GM12865 (cell line): ENCODE results near the gene EGR4.

Experiments used
- DNase-seq: peaks from one replicate; pipeline ENCODE4 v3.0.0; 2010; ENCODE audit warnings: low read depth
- H3K4me3 ChIP-seq: 2 replicates; pipeline ENCODE4 v1.5.1; 2011; ENCODE audit warnings: mild to moderate bottlenecking, low read depth, low read length, control low read depth
- TF ChIP-seq, protein P1 (sequence below): IDR thresholded peaks from 2 replicates; pipeline ENCODE4 v1.5.1; 2011; ENCODE audit warnings: low read length, control low read depth, low read depth, inconsistent platforms; ENCODE audit not compliant: insufficient read depth; ENCODE audit errors: missing control alignments

Gene EGR4

DNA sequence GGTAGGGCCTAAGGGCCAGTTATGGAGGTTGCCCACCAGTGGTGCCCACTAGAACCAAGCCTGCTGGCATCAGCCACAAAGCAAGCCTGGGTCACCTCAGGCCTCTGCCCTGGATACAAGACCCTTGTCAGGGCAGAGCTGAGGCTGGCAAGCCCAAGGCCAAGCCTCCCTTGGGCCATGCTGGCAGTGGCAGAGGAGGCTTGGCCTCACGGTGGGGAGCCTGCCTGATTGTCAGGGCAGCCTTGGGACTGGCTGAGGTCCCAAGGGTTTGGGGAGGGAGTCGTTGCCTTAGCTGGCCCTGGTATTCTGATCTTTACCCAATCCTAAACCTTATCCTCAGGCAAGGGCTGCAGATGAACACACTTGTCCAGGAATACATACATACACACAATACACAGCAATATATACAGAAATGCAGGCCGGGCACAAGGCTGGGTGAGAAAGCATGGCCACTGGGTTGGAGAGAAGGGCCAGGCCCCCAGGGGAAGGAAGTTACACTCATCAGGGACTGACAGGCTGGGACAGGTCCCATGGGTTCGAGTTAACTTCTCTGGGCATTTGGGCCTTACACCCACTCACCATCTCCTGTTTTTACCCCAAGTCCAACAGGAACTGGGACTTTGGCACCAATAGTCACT lies 38.2 kb downstream of the EGR4 start:
- no peak overlapping the region for H3K4me3 ChIP-seq
- TF ChIP-seq, protein P1, sequence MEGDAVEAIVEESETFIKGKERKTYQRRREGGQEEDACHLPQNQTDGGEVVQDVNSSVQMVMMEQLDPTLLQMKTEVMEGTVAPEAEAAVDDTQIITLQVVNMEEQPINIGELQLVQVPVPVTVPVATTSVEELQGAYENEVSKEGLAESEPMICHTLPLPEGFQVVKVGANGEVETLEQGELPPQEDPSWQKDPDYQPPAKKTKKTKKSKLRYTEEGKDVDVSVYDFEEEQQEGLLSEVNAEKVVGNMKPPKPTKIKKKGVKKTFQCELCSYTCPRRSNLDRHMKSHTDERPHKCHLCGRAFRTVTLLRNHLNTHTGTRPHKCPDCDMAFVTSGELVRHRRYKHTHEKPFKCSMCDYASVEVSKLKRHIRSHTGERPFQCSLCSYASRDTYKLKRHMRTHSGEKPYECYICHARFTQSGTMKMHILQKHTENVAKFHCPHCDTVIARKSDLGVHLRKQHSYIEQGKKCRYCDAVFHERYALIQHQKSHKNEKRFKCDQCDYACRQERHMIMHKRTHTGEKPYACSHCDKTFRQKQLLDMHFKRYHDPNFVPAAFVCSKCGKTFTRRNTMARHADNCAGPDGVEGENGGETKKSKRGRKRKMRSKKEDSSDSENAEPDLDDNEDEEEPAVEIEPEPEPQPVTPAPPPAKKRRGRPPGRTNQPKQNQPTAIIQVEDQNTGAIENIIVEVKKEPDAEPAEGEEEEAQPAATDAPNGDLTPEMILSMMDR: no peak
- DNase-seq: no peak

DNA sequence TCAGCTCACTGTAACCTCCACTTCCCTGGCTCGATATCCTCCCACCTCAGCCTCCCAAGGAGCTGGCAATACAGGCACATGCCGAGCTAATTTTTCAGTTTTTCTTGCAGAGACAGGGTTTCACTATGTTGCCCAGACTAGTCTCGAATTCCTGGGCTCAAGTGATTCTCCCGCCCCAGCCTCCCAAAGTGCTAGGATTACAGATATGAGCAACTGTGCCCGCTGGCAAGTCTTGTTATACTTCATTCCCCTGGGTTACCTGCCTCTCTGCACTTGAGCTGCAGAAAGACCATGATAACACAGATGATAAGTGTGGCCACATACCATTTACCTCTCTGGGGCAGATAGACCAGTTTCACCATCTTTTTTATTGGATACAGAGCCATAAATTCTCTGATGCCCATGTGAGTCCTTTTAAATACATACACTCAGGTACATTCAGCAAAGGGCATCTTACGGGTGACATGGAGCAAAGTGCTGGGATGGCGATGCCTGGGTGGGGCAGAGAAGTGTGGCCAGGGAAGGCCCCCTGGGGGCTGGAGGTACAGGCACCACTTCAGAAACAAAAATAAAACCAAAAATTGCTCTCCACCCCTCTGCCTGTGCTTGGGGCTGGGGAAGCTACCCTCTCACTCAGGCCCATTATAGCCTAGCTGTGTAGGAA lies 38.9 kb downstream of the EGR4 start:
- TF ChIP-seq, protein P1: no peak
- DNase-seq: no peak

DNA sequence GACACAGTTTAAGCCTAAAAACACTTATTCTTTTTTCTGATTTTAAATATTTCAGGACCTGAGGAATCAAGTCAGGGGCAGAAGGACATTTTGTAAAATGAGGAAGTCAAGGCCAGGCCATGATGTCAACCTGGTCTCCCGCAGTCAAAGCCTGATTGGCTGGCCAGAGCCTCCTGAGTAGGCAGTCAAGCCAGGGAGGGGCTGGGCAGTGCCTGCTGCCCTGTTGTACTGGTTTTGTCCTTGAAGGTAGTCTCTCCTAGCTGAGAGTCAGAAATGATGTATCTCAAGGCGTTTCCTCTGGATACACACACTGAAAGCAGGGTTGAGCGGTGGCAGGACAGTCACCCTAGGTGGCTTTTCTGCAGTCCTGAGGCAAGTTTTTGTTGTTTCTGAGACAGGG lies 39.4 kb downstream of the EGR4 start:
- TF ChIP-seq, protein P1: no peak
- no peak for DNase-seq
- no peak overlapping the region for H3K4me3 ChIP-seq

More for the DNA sequence above, 38.9 kb downstream of the EGR4 start:
- no peak overlapping the region for H3K4me3 ChIP-seq

DNA sequence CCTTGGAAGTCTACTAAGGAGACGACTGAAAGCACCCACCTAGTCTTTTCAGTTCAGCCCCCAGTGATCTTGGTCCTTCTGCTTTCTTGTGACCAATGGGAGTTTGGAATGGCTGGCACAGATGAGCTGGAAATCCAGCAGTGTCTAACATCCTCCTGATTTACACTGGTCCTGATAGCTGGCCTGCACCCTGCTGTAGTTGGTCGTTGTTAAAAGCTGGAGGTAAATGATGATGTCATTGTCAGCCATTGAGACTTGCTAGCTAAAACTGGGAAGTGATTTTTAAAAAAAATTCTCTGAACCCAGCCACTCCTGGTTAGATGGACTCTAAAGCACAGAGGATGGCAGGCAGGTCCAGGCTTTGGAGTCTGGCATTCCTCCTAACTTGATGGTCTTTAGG lies 39.9 kb downstream of the EGR4 start:
- TF ChIP-seq, protein P1: no peak
- H3K4me3 ChIP-seq: no peak overlapping the region
- DNase-seq: no peak

DNA sequence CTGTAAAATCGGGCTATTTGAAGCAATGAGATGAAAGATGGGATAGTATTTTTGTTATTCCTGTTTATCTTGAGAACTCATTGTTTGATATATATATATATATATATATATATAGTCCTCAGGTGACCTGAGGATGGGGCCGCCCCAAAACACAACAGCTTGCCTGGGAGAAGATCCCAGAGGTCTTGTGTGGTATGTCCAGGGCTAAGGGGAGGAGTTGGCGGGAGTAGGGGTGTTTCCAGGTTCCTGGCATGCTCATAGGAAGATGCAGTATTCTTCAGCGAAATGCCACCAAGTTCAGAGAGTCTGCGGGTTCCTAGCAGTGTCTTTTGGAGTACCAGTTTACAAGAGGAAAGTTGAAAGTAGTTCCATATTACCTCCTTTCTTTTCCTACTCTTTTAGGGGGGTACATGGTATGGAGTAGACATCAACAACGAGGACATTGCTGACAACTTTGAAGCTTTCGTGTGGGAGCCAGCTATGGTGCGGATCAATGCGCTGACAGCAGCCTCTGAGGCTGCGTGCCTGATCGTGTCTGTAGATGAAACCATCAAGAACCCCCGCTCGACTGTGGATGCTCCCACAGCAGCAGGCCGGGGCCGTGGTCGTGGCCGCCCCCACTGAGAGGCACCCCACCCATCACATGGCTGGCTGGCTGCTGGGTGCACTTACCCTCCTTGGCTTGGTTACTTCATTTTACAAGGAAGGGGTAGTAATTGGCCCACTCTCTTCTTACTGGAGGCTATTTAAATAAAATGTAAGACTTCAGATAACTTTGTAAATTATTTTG lies 40.9 kb downstream of the EGR4 start:
- no peak for DNase-seq
- TF ChIP-seq, protein P1: no peak
- no peak overlapping the region for H3K4me3 ChIP-seq

DNA sequence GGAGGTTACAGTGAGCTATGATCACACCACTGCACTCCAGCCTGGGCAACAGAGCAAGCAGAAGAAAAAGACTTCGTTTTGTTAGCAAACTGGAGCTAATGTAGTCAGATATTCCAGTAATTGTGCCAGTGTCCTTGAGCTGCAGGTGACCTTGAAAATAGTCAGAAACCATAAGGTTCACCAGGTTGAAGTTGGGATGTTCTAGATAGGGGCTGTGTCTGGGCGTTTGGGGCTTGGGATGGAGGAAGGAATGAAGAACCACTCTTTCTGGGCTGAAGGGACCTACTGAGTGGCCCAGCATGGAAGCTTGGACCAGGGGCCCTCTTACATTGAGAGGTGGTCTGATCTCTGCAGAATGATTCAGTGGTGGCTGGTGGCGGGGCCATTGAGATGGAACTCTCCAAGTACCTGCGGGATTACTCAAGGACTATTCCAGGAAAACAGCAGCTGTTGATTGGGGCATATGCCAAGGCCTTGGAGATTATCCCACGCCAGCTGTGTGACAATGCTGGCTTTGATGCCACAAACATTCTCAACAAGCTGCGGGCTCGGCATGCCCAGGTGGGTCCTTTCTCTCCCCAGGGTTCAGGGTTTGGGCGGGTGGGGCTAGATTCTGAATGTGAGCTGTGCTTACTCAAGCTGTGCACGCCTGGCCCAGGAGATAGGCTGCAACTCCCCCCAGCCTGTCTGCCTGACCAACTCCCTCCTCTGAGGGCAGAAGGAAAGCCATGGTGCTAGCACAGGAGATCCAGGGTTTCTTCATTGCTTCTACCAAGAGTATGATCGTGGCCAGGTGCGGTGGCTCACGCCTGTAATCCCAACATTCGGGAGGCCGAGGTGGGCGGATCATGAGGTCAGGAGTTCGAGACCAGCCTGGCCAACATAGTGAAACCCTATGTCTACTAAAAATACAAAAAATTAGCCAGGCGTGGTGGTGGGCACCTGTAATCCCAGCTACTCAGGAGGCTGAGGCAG lies 42.2 kb downstream of the EGR4 start:
- TF ChIP-seq, protein P1: no peak
- no peak overlapping the region for H3K4me3 ChIP-seq
- no peak for DNase-seq
